ENCODE measurements around the gene MAP4K2. TPM values are rescaled to one million over a fixed set of nuclear protein-coding genes. Genes with fewer than 3 reads are reported as not detected.

Gene MAP4K2
- total and polyA plus RNA-seq, 8 donors, result 6.1 to 24.0 (median 7.7) TPM

GRCh38 chr11:64805481-64805880, 2.5 kb upstream of the MAP4K2 start:
- 91 to 93% methylated on average over 9 of the region's 9 CpGs for WGBS, 2 donors
- FAIRE-seq, result no peak

GRCh38 chr11:64804346-64805210, 1.6 kb upstream of the MAP4K2 start:
- H3K9me3 ChIP-seq, result no peaks in the 10 kb centered on the region
- peaks cover 7 to 20% (median 11%) of the 10 kb centered on the region in 3 donors for H3K4me1 ChIP-seq
- TF ChIP-seq, protein P1, sequence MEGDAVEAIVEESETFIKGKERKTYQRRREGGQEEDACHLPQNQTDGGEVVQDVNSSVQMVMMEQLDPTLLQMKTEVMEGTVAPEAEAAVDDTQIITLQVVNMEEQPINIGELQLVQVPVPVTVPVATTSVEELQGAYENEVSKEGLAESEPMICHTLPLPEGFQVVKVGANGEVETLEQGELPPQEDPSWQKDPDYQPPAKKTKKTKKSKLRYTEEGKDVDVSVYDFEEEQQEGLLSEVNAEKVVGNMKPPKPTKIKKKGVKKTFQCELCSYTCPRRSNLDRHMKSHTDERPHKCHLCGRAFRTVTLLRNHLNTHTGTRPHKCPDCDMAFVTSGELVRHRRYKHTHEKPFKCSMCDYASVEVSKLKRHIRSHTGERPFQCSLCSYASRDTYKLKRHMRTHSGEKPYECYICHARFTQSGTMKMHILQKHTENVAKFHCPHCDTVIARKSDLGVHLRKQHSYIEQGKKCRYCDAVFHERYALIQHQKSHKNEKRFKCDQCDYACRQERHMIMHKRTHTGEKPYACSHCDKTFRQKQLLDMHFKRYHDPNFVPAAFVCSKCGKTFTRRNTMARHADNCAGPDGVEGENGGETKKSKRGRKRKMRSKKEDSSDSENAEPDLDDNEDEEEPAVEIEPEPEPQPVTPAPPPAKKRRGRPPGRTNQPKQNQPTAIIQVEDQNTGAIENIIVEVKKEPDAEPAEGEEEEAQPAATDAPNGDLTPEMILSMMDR (IDR thresholded peaks at IDR 0.05), result no peak
- DNase-seq, result peak in 2 of 6 donors; percentile 56 to 83
- intact Hi-C loops (cut with DNase I), result no loop called here
- whole genome bisulfite sequencing, 2 donors, result 90% methylated on average over 40 to 41 of the region's 41 CpGs
- FAIRE-seq, result no peak
- no peaks in the 10 kb centered on the region for H3K27me3 ChIP-seq
- H3K27ac ChIP-seq, result no peak overlapping the region
- peaks cover 0 to 3% (median 3%) of the 10 kb centered on the region in 3 donors for H3K36me3 ChIP-seq
- no peak overlapping the region for H3K4me3 ChIP-seq
- ATAC-seq, result no peak

More at GRCh38 chr11:64805481-64805880, 2.5 kb upstream of the MAP4K2 start:
- no peak for ATAC-seq
- TF ChIP-seq, protein P1 (IDR thresholded peaks at IDR 0.05), result no peak
- H3K9me3 ChIP-seq, result no peaks in the 10 kb centered on the region
- no peaks in the 10 kb centered on the region for H3K27me3 ChIP-seq
- H3K4me3 ChIP-seq, result no peak overlapping the region
- peak in 1 of 6 donors; percentile 60 for DNase-seq
- H3K36me3 ChIP-seq, result peaks cover 0 to 3% (median 3%) of the 10 kb centered on the region in 3 donors
- H3K4me1 ChIP-seq, result peaks cover 7 to 21% (median 12%) of the 10 kb centered on the region in 3 donors
- intact Hi-C loops (cut with DNase I), result no loop called here
- H3K27ac ChIP-seq, result no peak overlapping the region

DNA sequence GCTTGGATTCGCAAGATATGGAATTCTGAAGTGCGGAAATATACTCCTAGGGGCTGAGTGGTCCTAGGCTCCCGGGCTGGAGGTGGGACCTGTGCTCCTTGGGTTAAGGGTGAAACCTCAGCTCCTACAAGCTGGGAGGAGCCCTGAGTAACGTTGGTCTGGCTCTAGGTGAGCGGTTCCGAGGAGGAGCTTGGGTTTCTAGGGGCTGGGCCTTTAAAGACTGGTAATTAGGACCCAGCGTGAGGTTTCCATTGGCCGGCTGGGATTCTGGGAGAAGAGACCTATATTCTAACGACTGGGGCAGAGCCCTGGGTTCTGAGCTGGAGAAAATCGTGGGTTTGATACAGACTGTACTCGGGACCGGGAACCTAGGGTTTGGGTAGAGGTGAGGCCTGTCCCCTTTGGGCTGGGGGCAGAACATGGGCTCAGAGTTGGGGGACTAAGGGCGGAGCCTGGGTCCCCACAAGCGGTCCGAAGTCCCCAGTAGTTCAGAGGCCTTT, 882 bp upstream of the MAP4K2 start:
- Histone ChIP-seq H3K27ac (peak overlapping the region; percentile 39 to 60 (median 45)), H3K9me3 (no peaks in the 10 kb centered on the region), H3K36me3 (peaks cover 0 to 3% (median 3%) of the 10 kb centered on the region in 3 donors), H3K4me3 (peak overlapping the region; percentile 8 to 68 (median 52)), H3K4me1 (peaks cover 6 to 13% (median 7%) of the 10 kb centered on the region in 3 donors), H3K27me3 (no peaks in the 10 kb centered on the region)
- intact Hi-C loops (cut with DNase I), result no loop called here
- DNase-seq (peak in 1 of 6 donors; percentile 54), ATAC-seq (peak; percentile 2 to 6 (median 4)), FAIRE-seq (no peak)
- 40 to 45% methylated on average over 15 of the region's 15 CpGs for WGBS, 2 donors
- TF ChIP-seq, protein P1 (IDR thresholded peaks at IDR 0.05), result no peak

GRCh38 chr11:64802370-64803157, 450 bp downstream of the MAP4K2 start:
- FAIRE-seq (no peak), DNase-seq (peak in 2 of 6 donors; percentile 41 to 87), ATAC-seq (no peak)
- Histone ChIP-seq H3K27me3 (no peaks in the 10 kb centered on the region), H3K4me1 (peaks cover 6 to 12% (median 7%) of the 10 kb centered on the region in 3 donors), H3K27ac (peak overlapping the region in 3 of 4 donors; percentile 9 to 42 (median 41)), H3K9me3 (no peaks in the 10 kb centered on the region), H3K4me3 (peak overlapping the region; percentile 39 to 68 (median 52)), H3K36me3 (peaks cover 0 to 3% (median 3%) of the 10 kb centered on the region in 3 donors)
- 11 to 16% methylated on average over 32 to 54 of the region's 54 CpGs for WGBS, 2 donors
- intact Hi-C loops (cut with DNase I), result no loop called here
- TF ChIP-seq, protein P1 (IDR thresholded peaks at IDR 0.05), result no peak

All from pancreas (tissue), 10 donors.